ENCODE results near the gene PC. TPM values are rescaled to one million over a fixed set of nuclear protein-coding genes. Genes with fewer than 3 reads are reported as not detected.

PC gene
- polyA plus RNA-seq, 2 donors: 18.0 to 24.9 TPM

DNA sequence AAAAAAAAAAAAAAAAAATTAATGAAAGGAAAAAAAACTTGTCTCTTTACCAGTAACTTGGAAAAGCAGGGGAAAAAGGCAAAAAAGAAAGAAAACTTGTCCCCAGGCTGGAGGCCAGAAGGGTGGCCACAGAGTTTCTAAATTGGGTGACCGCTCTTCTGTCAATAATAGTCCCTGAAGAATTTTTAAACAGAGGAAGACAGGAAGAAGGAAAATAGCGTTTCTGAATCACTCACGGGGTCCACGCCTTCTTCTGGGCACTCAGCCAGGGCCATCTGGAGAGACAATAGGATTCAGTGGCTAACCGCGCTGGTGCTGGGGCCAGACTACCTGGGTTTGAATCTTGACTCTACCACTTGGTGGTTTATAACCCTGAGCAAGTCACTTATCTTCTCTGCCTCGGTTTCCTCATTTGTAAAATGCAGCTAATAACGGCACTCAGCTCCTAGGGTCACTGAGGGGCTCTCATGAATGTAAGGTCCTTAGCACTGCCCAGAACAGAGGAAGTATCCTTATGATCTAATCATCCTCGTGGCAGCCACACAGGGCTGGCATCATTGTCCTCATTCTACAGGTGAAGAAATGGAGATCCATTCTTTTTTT, 23.9 kb upstream of the PC start:
- Histone ChIP-seq H3K27ac (ENCODE audit: low read depth in 2 of 2, low read length in 1 of 2) (no peak overlapping the region), H3K4me1 (ENCODE audit: control insufficient read depth in 2 of 2, insufficient read depth in 2 of 2, low read length in 1 of 2) (peaks cover 0 to 13% of the 10 kb centered on the region in 2 donors), H3K4me3 (ENCODE audit: low read depth in 1 of 2, low read length in 2 of 2) (no peak overlapping the region), H3K27me3 (ENCODE audit: control insufficient read depth in 1 of 2, insufficient read depth in 2 of 2, low read length in 2 of 2) (no peaks in the 10 kb centered on the region), H3K36me3 (ENCODE audit: control insufficient read depth in 2 of 2, insufficient read depth in 2 of 2, low read length in 1 of 2) (no peaks in the 10 kb centered on the region), H3K9me3 (ENCODE audit: control insufficient read depth in 2 of 2, insufficient read depth in 1 of 2, low read depth in 1 of 2, low read length in 1 of 2) (peaks cover 0 to 2% of the 10 kb centered on the region in 2 donors)
- WGBS, 2 donors: 11 to 17% methylated on average over 9 of the region's 9 CpGs

GRCh38 chr11:66979336-66979980, 21.3 kb upstream of the PC start:
- Histone ChIP-seq H3K4me1 (ENCODE audit: control insufficient read depth in 2 of 2, insufficient read depth in 2 of 2, low read length in 1 of 2) (peaks cover 0 to 7% of the 10 kb centered on the region in 2 donors), H3K4me3 (ENCODE audit: low read depth in 1 of 2, low read length in 2 of 2) (no peak overlapping the region), H3K27me3 (ENCODE audit: control insufficient read depth in 1 of 2, insufficient read depth in 2 of 2, low read length in 2 of 2) (no peaks in the 10 kb centered on the region), H3K36me3 (ENCODE audit: control insufficient read depth in 2 of 2, insufficient read depth in 2 of 2, low read length in 1 of 2) (no peaks in the 10 kb centered on the region), H3K9me3 (ENCODE audit: control insufficient read depth in 2 of 2, insufficient read depth in 1 of 2, low read depth in 1 of 2, low read length in 1 of 2) (peaks cover 0 to 2% of the 10 kb centered on the region in 2 donors), H3K27ac (ENCODE audit: low read depth in 2 of 2, low read length in 1 of 2) (no peak overlapping the region)
- 93 to 98% methylated on average over 2 of the region's 2 CpGs for WGBS, 2 donors

- Histone ChIP-seq H3K9me3 (ENCODE audit: control insufficient read depth in 2 of 2, insufficient read depth in 1 of 2, low read depth in 1 of 2, low read length in 1 of 2) (peaks cover 0 to 2% of the 10 kb centered on the region in 2 donors), H3K4me3 (ENCODE audit: low read depth in 1 of 2, low read length in 2 of 2) (no peak overlapping the region), H3K27me3 (ENCODE audit: control insufficient read depth in 1 of 2, insufficient read depth in 2 of 2, low read length in 2 of 2) (no peaks in the 10 kb centered on the region), H3K36me3 (ENCODE audit: control insufficient read depth in 2 of 2, insufficient read depth in 2 of 2, low read length in 1 of 2) (no peaks in the 10 kb centered on the region), H3K27ac (ENCODE audit: low read depth in 2 of 2, low read length in 1 of 2) (no peak overlapping the region), H3K4me1 (ENCODE audit: control insufficient read depth in 2 of 2, insufficient read depth in 2 of 2, low read length in 1 of 2) (peaks cover 0 to 3% of the 10 kb centered on the region in 2 donors)
- 96 to 97% methylated on average over 6 of the region's 6 CpGs for WGBS, 2 donors
These were observed 20.5 kb upstream of the PC start for GRCh38 chr11:66978717-66979116.

DNA sequence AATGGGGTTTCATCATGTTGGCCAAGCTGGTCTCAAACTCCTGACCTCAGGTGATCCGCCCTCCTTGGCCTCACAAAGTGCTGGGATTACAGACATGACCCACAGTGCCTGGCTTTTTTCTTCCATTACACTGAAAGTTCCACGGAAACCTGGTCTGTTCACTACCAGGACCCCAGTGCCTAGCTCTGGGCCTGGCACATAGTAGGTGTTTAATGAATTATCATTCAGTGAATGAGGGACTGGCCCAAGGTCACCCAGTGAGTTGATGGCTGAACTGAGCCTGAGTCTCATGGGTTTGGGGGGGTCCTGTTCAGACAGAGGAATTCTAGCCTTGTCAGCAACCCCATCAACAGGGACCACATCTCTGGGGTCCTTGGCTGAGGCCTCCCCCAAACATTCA, 20.0 kb upstream of the PC start:
- H3K36me3 ChIP-seq (ENCODE audit: control insufficient read depth in 2 of 2, insufficient read depth in 2 of 2, low read length in 1 of 2): no peaks in the 10 kb centered on the region
- no peak overlapping the region for H3K4me3 ChIP-seq (ENCODE audit: low read depth in 1 of 2, low read length in 2 of 2)
- no peaks in the 10 kb centered on the region for H3K9me3 ChIP-seq (ENCODE audit: control insufficient read depth in 2 of 2, insufficient read depth in 1 of 2, low read depth in 1 of 2, low read length in 1 of 2)
- no peaks in the 10 kb centered on the region for H3K4me1 ChIP-seq (ENCODE audit: control insufficient read depth in 2 of 2, insufficient read depth in 2 of 2, low read length in 1 of 2)
- WGBS, 2 donors: 94 to 96% methylated on average over 2 of the region's 2 CpGs
- no peak overlapping the region for H3K27ac ChIP-seq (ENCODE audit: low read depth in 2 of 2, low read length in 1 of 2)
- no peaks in the 10 kb centered on the region for H3K27me3 ChIP-seq (ENCODE audit: control insufficient read depth in 1 of 2, insufficient read depth in 2 of 2, low read length in 2 of 2)

DNA sequence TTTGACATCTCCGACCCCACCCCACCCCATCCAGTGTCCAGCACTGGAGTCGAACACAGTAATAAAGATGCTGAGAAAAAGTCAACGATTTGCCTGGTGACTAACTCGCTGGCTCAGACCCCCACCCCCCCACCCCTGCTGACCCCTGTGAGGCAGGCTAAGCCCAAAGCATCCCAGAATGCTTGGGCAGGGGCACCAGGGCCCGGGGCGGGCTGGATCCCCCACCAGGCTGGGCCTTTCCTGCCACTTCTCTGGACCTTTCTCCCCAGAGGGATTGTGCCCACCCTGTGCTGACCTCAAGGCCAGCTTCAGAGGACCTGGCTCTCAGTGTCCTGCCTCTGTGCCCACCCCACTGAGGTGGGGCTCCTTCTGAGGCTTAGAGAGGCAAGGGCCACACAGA, 18.7 kb upstream of the PC start:
- Histone ChIP-seq H3K4me1 (ENCODE audit: control insufficient read depth in 2 of 2, insufficient read depth in 2 of 2, low read length in 1 of 2) (no peaks in the 10 kb centered on the region), H3K9me3 (ENCODE audit: control insufficient read depth in 2 of 2, insufficient read depth in 1 of 2, low read depth in 1 of 2, low read length in 1 of 2) (no peaks in the 10 kb centered on the region), H3K4me3 (ENCODE audit: low read depth in 1 of 2, low read length in 2 of 2) (no peak overlapping the region), H3K27ac (ENCODE audit: low read depth in 2 of 2, low read length in 1 of 2) (no peak overlapping the region), H3K27me3 (ENCODE audit: control insufficient read depth in 1 of 2, insufficient read depth in 2 of 2, low read length in 2 of 2) (no peaks in the 10 kb centered on the region), H3K36me3 (ENCODE audit: control insufficient read depth in 2 of 2, insufficient read depth in 2 of 2, low read length in 1 of 2) (no peaks in the 10 kb centered on the region)
- 82 to 84% methylated on average over 5 to 6 of the region's 6 CpGs for WGBS, 2 donors

DNA sequence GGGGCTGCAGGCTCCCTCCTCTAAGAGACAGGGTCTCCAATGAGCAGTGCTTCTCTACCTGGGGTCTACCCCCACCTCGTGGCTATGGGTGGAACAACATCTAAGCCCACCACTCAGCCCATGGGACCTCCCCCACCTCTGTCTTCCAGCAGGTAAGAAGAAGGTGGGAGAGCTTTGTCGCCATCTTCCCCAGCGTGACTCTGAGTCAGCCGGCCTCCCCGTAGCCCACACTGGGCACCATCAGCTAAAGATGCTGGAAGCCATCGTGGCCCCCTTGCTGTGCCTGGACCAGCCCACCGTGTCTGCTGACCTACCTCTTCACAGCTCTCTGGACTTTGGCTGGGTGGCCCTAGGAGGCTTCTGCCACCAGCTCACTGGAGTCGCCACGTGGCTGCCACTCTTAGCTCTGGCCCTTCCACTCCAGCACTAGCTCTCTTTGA, 17.9 kb upstream of the PC start:
- no peaks in the 10 kb centered on the region for H3K27me3 ChIP-seq (ENCODE audit: control insufficient read depth in 1 of 2, insufficient read depth in 2 of 2, low read length in 2 of 2)
- peaks cover 0 to 3% of the 10 kb centered on the region in 2 donors for H3K4me1 ChIP-seq (ENCODE audit: control insufficient read depth in 2 of 2, insufficient read depth in 2 of 2, low read length in 1 of 2)
- 55 to 62% methylated on average over 9 of the region's 9 CpGs for whole genome bisulfite sequencing, 2 donors
- H3K4me3 ChIP-seq (ENCODE audit: low read depth in 1 of 2, low read length in 2 of 2): no peak overlapping the region
- no peaks in the 10 kb centered on the region for H3K9me3 ChIP-seq (ENCODE audit: control insufficient read depth in 2 of 2, insufficient read depth in 1 of 2, low read depth in 1 of 2, low read length in 1 of 2)
- H3K27ac ChIP-seq (ENCODE audit: low read depth in 2 of 2, low read length in 1 of 2): no peak overlapping the region
- no peaks in the 10 kb centered on the region for H3K36me3 ChIP-seq (ENCODE audit: control insufficient read depth in 2 of 2, insufficient read depth in 2 of 2, low read length in 1 of 2)

DNA sequence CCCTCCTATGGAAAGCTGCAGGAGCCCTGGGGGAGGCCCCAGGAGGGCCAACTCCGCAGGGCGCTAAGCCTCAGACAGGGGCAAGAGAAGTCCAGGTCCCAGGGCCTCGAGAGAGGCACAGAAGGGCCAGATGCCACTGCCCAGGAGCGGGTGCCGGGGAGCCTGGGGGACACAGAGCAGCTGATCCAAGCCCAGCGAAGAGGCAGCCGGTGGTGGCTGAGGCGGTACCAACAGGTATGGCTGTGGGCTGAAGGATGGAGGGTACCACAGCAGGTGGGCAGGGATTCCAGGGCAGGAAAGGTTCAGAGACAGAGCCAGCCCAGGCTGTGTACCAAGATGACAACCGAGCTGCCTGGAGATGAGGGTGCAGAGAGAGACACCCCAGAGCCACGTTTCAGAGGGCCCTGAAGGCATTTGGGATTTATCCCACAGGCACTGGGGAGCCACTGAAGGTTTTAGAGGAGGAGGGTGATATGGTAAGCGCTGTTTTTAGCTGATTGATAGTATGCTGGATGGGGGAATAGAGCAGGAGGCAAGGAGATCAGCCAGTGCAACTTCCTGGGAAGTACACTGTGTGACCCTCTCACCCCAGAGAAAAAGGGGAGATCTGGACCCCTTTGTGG, 17.3 kb upstream of the PC start:
- 74 to 79% methylated on average over 11 of the region's 11 CpGs for WGBS, 2 donors
- H3K9me3 ChIP-seq (ENCODE audit: control insufficient read depth in 2 of 2, insufficient read depth in 1 of 2, low read depth in 1 of 2, low read length in 1 of 2): no peaks in the 10 kb centered on the region
- H3K36me3 ChIP-seq (ENCODE audit: control insufficient read depth in 2 of 2, insufficient read depth in 2 of 2, low read length in 1 of 2): no peaks in the 10 kb centered on the region
- no peak overlapping the region for H3K4me3 ChIP-seq (ENCODE audit: low read depth in 1 of 2, low read length in 2 of 2)
- H3K27ac ChIP-seq (ENCODE audit: low read depth in 2 of 2, low read length in 1 of 2): no peak overlapping the region
- no peaks in the 10 kb centered on the region for H3K27me3 ChIP-seq (ENCODE audit: control insufficient read depth in 1 of 2, insufficient read depth in 2 of 2, low read length in 2 of 2)
- H3K4me1 ChIP-seq (ENCODE audit: control insufficient read depth in 2 of 2, insufficient read depth in 2 of 2, low read length in 1 of 2): peaks cover 0 to 4% of the 10 kb centered on the region in 2 donors

DNA sequence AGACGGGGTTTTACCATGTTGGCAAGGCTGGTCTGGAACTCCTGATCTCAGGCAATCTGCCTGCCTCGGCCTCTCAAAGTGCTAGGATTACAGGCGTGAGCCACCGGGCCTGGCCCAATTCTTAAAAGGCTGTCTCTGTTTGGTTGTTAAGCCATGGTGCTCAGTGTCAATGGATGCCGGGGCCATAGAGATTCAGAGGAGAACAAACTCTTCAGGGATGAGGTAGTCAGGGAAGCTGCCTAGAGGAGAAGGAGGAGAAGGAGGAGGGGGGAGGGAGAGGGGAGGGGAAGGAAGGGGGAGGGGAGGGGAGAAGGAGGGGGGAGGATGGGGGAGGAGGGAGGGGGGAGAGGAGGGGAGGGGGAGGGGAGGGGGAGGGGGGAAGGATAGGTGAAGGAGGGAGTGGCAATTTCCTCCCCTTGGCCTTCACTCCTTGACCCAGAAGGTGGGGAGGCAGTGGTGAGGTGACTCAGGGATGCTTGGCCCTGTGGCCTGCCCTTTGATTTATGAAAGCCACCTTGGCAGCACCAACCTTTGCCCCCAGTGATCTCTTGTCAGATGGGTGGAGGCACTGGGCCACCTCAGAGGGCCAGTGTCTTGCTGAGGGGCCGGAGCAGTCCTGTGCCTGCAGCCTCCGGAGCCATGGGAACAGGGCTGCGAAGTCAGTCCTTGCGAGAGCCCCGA, 16.7 kb upstream of the PC start, which contains the start of gene C11orf86:
C11orf86 (plus strand) TSS at position 581 of the 681 bp plus-strand sequence; CDS start at position 640, 59 bp downstream.
- H3K27ac ChIP-seq (ENCODE audit: low read depth in 2 of 2, low read length in 1 of 2): no peak within 1 kb of the TSS
- H3K4me1 ChIP-seq (ENCODE audit: control insufficient read depth in 2 of 2, insufficient read depth in 2 of 2, low read length in 1 of 2): peaks cover 0 to 4% of the 10 kb centered on the region in 2 donors
- H3K27me3 ChIP-seq (ENCODE audit: control insufficient read depth in 1 of 2, insufficient read depth in 2 of 2, low read length in 2 of 2): no peaks in the 10 kb centered on the region
- no peaks in the 10 kb centered on the region for H3K9me3 ChIP-seq (ENCODE audit: control insufficient read depth in 2 of 2, insufficient read depth in 1 of 2, low read depth in 1 of 2, low read length in 1 of 2)
- H3K36me3 ChIP-seq (ENCODE audit: control insufficient read depth in 2 of 2, insufficient read depth in 2 of 2, low read length in 1 of 2): no peaks in the 10 kb centered on the region
- no peak within 1 kb of the TSS for H3K4me3 ChIP-seq (ENCODE audit: low read depth in 1 of 2, low read length in 2 of 2)
- 86 to 89% methylated on average over 10 of the region's 10 CpGs for WGBS, 2 donors

DNA sequence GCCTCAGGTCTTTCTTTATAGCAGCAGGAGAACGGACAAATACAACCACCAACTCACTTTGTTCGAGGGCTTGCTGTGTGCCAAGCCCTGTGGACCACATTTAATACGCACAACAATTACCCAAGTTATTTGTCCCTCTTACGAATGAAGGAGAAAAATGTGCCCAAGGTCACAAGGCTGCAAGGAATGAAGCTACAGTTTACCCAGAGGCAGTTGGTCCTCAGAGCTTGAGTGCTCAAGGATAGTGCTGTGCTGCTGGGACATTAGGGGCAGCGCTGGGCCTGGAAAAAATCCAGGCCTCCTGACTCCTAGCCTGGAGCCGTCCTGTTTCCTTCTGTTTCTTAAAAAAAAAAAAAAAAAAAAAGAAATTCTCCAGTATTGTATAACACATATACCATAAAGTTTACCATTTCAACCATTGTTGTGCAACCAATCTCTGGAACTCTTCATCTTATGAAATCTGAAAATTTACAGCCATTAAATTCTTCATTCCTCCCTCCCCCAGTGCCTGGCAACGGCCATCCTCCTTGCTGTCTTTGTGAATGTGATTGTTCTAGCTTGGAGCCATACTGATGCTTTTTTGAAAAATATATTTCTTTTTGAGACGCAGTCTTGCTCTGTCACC, 15.9 kb upstream of the PC start:
- Histone ChIP-seq H3K4me3 (ENCODE audit: low read depth in 1 of 2, low read length in 2 of 2) (no peak overlapping the region), H3K27ac (ENCODE audit: low read depth in 2 of 2, low read length in 1 of 2) (no peak overlapping the region), H3K36me3 (ENCODE audit: control insufficient read depth in 2 of 2, insufficient read depth in 2 of 2, low read length in 1 of 2) (no peaks in the 10 kb centered on the region), H3K4me1 (ENCODE audit: control insufficient read depth in 2 of 2, insufficient read depth in 2 of 2, low read length in 1 of 2) (peaks cover 0 to 4% of the 10 kb centered on the region in 2 donors), H3K27me3 (ENCODE audit: control insufficient read depth in 1 of 2, insufficient read depth in 2 of 2, low read length in 2 of 2) (no peaks in the 10 kb centered on the region), H3K9me3 (ENCODE audit: control insufficient read depth in 2 of 2, insufficient read depth in 1 of 2, low read depth in 1 of 2, low read length in 1 of 2) (no peaks in the 10 kb centered on the region)
- WGBS, 2 donors: 77 to 81% methylated on average over 8 of the region's 8 CpGs
